Cardiac muscle cell (in vitro differentiated cells and primary cell): ENCODE measurements around the gene PCDH9. TPM values are rescaled to one million over a fixed set of nuclear protein-coding genes. Genes with fewer than 3 reads are reported as not detected.

Experiments
- DNase-seq, 2 donors: peaks; one replicate each; pipeline versions ENCODE4 v3.0.0 to v3.0.0-alpha.2; 2010 to 2017; ENCODE audit warnings: low read depth in 1 of 2, low spot score in 1 of 2
- H3K27ac ChIP-seq: fragments of 200-600 bp; sonication (generic); 2 replicates; pipeline ENCODE4 v1.5.1; 2016
- H3K27me3 ChIP-seq: fragments of 200-600 bp; sonication (generic); 2 replicates; pipeline ENCODE4 v1.6.0; 2016; ENCODE audit warnings: control low read depth
- H3K36me3 ChIP-seq: fragments of 200-600 bp; sonication (generic); 2 replicates; pipeline ENCODE4 v1.5.1; 2016; ENCODE audit warnings: control low read depth
- H3K4me1 ChIP-seq: fragments of 200-600 bp; sonication (generic); 2 replicates; pipeline ENCODE4 v1.8.1; 2017; ENCODE audit warnings: low read depth, mild to moderate bottlenecking, mixed run types
- H3K4me3 ChIP-seq: fragments of 200-600 bp; sonication (generic); 2 replicates; pipeline ENCODE4 v1.5.1; 2016; ENCODE audit warnings: mild to moderate bottlenecking
- H3K9me3 ChIP-seq: fragments of 200-600 bp; sonication (generic); 2 replicates; pipeline ENCODE4 v1.5.1; 2017; ENCODE audit warnings: low read depth, mild to moderate bottlenecking, control low read depth
- polyA plus RNA-seq: library from polyadenylated mRNA; unstranded; fragments of >200 nt; fragmentation: Nextera tagmentation; extraction: Ambion mirVana; gene quantifications from 2 replicates; pipeline ENCODE4 v1.2.1, GENCODE V29; 2016
- total RNA-seq: library from RNA; depleted of rRNA; stranded (reverse); fragments of >200 nt; gene quantifications from 2 replicates; pipeline ENCODE4 v1.2.3, GENCODE V29; 2016
- TF ChIP-seq, protein P1 (sequence below): IDR thresholded peaks from 2 replicates; pipeline ENCODE4 v1.5.1; 2012; ENCODE audit warnings: low read depth, mild to moderate bottlenecking, low read length

The PCDH9 gene
- total and polyA plus RNA-seq, 2 experiments from 2014 or later, result 1.6 to 2.3 TPM

- Histone ChIP-seq H3K4me3 (no peak overlapping the region), H3K4me1 (peaks cover 6% of the 10 kb centered on the region), H3K9me3 (no peaks in the 10 kb centered on the region), H3K36me3 (no peaks in the 10 kb centered on the region), H3K27ac (no peak overlapping the region), H3K27me3 (no peaks in the 10 kb centered on the region)
- no peak for DNase-seq
- TF ChIP-seq, protein P1, sequence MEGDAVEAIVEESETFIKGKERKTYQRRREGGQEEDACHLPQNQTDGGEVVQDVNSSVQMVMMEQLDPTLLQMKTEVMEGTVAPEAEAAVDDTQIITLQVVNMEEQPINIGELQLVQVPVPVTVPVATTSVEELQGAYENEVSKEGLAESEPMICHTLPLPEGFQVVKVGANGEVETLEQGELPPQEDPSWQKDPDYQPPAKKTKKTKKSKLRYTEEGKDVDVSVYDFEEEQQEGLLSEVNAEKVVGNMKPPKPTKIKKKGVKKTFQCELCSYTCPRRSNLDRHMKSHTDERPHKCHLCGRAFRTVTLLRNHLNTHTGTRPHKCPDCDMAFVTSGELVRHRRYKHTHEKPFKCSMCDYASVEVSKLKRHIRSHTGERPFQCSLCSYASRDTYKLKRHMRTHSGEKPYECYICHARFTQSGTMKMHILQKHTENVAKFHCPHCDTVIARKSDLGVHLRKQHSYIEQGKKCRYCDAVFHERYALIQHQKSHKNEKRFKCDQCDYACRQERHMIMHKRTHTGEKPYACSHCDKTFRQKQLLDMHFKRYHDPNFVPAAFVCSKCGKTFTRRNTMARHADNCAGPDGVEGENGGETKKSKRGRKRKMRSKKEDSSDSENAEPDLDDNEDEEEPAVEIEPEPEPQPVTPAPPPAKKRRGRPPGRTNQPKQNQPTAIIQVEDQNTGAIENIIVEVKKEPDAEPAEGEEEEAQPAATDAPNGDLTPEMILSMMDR, result no peak
Measured at GRCh38 chr13:66359393-66359792, 870.7 kb downstream of the PCDH9 start.

DNA sequence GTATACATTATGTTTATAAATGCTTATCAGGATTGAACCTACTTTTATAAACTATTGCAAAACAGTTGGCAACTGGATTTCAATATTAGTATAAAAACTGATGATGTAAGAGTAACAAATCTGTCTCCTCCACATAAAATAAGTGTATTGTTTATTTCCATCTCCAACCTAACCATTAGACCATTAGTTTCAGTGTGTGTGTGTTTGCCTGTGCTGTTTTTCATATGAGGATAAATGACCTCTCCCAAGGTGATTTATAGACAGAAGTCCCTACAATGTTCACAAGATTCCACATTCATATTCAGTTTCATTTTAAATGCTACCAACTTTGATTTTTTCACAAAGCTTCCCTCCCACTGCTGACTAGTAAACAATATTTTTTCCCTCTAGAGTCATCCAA lies 871.6 kb downstream of the PCDH9 start:
- no peaks in the 10 kb centered on the region for H3K9me3 ChIP-seq
- no peak overlapping the region for H3K4me3 ChIP-seq
- H3K27me3 ChIP-seq, result no peaks in the 10 kb centered on the region
- no peak for DNase-seq
- H3K4me1 ChIP-seq, result peaks cover 12% of the 10 kb centered on the region
- H3K27ac ChIP-seq, result no peak overlapping the region
- TF ChIP-seq, protein P1, result no peak
- no peaks in the 10 kb centered on the region for H3K36me3 ChIP-seq

GRCh38 chr13:66357463-66357862 lies 872.7 kb downstream of the PCDH9 start:
- no peak overlapping the region for H3K27ac ChIP-seq
- H3K4me1 ChIP-seq, result peaks cover 22% of the 10 kb centered on the region
- no peak overlapping the region for H3K4me3 ChIP-seq
- no peaks in the 10 kb centered on the region for H3K9me3 ChIP-seq
- TF ChIP-seq, protein P1, result no peak
- H3K27me3 ChIP-seq, result no peaks in the 10 kb centered on the region
- H3K36me3 ChIP-seq, result no peaks in the 10 kb centered on the region
- DNase-seq, result no peak

DNA sequence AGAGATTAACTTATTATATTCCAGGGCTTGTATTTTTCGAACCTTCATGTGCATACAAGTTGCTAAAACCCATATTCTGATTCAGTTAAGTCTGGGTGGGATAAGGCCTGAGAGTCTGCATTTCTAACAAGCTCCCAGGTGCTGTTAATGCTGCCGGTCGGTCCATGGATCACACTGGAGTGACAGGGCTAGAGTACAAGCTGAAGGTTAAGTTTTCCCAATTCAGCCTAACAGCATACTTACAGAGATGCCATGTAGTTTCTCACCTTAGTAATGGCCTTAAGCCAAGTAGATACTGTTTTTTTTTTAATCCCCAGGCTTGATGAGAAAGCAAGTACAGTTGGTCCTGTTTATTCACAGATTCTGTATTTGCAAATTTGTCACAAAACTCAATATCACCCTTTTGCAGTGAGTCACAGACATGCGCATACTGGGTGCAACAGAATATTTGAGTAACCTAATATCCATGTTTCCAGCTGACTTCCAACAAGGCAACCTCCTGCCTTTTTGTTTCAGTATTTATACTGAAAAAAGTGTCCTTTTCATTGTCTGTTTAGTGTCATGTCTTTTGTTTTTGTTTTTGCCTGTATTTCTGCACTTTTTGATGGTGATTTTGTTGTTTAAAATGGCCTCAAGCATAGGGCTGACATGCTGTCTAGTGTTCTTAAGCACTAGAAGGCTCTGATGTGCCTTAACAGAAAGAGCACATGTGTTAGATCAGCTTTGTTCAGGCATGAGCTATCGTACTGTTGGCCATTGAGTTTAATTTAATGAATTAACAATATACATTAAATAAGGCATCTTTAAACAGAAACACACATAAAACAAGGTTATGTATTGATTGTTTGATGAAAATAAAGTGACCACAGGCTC lies 875.0 kb downstream of the PCDH9 start:
- DNase-seq, result no peak
- Histone ChIP-seq H3K36me3 (no peaks in the 10 kb centered on the region), H3K27ac (no peak overlapping the region), H3K9me3 (no peaks in the 10 kb centered on the region), H3K27me3 (no peaks in the 10 kb centered on the region), H3K4me1 (peaks cover 22% of the 10 kb centered on the region), H3K4me3 (no peak overlapping the region)
- TF ChIP-seq, protein P1, result no peak

GRCh38 chr13:66353664-66354063 lies 876.5 kb downstream of the PCDH9 start:
- Histone ChIP-seq H3K4me1 (peaks cover 30% of the 10 kb centered on the region), H3K27ac (no peak overlapping the region), H3K9me3 (no peaks in the 10 kb centered on the region), H3K27me3 (no peaks in the 10 kb centered on the region), H3K4me3 (no peak overlapping the region), H3K36me3 (no peaks in the 10 kb centered on the region)
- peak in 1 of 2 donors; percentile 44 for DNase-seq
- TF ChIP-seq, protein P1, result peak; percentile 7
